ENCODE data around the gene LRBA. TPM values are rescaled to one million over a fixed set of nuclear protein-coding genes. Genes with fewer than 3 reads are reported as not detected.

LRBA gene
- total and polyA plus RNA-seq, 4 donors, result 8.2 to 69.8 (median 32.8) TPM

- TF ChIP-seq, protein P1, sequence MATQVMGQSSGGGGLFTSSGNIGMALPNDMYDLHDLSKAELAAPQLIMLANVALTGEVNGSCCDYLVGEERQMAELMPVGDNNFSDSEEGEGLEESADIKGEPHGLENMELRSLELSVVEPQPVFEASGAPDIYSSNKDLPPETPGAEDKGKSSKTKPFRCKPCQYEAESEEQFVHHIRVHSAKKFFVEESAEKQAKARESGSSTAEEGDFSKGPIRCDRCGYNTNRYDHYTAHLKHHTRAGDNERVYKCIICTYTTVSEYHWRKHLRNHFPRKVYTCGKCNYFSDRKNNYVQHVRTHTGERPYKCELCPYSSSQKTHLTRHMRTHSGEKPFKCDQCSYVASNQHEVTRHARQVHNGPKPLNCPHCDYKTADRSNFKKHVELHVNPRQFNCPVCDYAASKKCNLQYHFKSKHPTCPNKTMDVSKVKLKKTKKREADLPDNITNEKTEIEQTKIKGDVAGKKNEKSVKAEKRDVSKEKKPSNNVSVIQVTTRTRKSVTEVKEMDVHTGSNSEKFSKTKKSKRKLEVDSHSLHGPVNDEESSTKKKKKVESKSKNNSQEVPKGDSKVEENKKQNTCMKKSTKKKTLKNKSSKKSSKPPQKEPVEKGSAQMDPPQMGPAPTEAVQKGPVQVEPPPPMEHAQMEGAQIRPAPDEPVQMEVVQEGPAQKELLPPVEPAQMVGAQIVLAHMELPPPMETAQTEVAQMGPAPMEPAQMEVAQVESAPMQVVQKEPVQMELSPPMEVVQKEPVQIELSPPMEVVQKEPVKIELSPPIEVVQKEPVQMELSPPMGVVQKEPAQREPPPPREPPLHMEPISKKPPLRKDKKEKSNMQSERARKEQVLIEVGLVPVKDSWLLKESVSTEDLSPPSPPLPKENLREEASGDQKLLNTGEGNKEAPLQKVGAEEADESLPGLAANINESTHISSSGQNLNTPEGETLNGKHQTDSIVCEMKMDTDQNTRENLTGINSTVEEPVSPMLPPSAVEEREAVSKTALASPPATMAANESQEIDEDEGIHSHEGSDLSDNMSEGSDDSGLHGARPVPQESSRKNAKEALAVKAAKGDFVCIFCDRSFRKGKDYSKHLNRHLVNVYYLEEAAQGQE (IDR thresholded peaks at IDR 0.05), result no peak
- TF ChIP-seq, protein P2, sequence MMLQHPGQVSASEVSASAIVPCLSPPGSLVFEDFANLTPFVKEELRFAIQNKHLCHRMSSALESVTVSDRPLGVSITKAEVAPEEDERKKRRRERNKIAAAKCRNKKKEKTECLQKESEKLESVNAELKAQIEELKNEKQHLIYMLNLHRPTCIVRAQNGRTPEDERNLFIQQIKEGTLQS (IDR thresholded peaks at IDR 0.05), result no peak
- TF ChIP-seq CTCF (IDR thresholded peaks at IDR 0.05; ENCODE audit: low read depth, low read length, missing input control) (no peak), TAF1 (conservative IDR thresholded peaks at IDR 0.05) (no peak), HNF4G (IDR thresholded peaks at IDR 0.05) (no peak), FOXA2 (IDR thresholded peaks at IDR 0.05) (no peak), FOXA1 (IDR thresholded peaks at IDR 0.05) (no peak), JUND (IDR thresholded peaks at IDR 0.05) (no peak), SP1 (IDR thresholded peaks at IDR 0.05) (no peak), NR2F2 (IDR thresholded peaks at IDR 0.05) (no peak), YY1 (IDR thresholded peaks at IDR 0.05) (no peak), RXRA (IDR thresholded peaks at IDR 0.05) (no peak), HNF4A (conservative IDR thresholded peaks at IDR 0.05) (no peak), EGR1 (IDR thresholded peaks at IDR 0.05; ENCODE audit: low read depth in 2 of 2) (no peak), RAD21 (IDR thresholded peaks at IDR 0.05) (no peak), GABPA (IDR thresholded peaks at IDR 0.05 in 1 of 2, conservative IDR thresholded peaks at IDR 0.05 in 1 of 2) (no peak)
- TF ChIP-seq, protein P3, sequence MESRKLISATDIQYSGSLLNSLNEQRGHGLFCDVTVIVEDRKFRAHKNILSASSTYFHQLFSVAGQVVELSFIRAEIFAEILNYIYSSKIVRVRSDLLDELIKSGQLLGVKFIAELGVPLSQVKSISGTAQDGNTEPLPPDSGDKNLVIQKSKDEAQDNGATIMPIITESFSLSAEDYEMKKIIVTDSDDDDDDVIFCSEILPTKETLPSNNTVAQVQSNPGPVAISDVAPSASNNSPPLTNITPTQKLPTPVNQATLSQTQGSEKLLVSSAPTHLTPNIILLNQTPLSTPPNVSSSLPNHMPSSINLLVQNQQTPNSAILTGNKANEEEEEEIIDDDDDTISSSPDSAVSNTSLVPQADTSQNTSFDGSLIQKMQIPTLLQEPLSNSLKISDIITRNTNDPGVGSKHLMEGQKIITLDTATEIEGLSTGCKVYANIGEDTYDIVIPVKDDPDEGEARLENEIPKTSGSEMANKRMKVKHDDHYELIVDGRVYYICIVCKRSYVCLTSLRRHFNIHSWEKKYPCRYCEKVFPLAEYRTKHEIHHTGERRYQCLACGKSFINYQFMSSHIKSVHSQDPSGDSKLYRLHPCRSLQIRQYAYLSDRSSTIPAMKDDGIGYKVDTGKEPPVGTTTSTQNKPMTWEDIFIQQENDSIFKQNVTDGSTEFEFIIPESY (IDR thresholded peaks at IDR 0.05), result no peak
- TF ChIP-seq, protein P4, sequence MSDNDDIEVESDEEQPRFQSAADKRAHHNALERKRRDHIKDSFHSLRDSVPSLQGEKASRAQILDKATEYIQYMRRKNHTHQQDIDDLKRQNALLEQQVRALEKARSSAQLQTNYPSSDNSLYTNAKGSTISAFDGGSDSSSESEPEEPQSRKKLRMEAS (IDR thresholded peaks at IDR 0.05), result no peak
- no peak overlapping the region for H3K9ac ChIP-seq (ENCODE audit: low read depth in 1 of 2, low read length in 2 of 2)
- H3K36me3 ChIP-seq (ENCODE audit: control insufficient read depth in 4 of 4, insufficient read depth in 3 of 4, low read depth in 1 of 4, low read length in 3 of 4), result peaks cover 0 to 16% (median 7%) of the 10 kb centered on the region in 4 donors
- H3K4me3 ChIP-seq (ENCODE audit: low read depth in 1 of 3, low read length in 3 of 3), result no peak overlapping the region
- H3K27me3 ChIP-seq (ENCODE audit: control insufficient read depth in 4 of 4, insufficient read depth in 4 of 4, low read length in 3 of 4), result no peaks in the 10 kb centered on the region
- 91% methylated on average over 9 of the region's 9 CpGs for WGBS
- no peaks in the 10 kb centered on the region for H3K4me1 ChIP-seq (ENCODE audit: control insufficient read depth in 4 of 4, insufficient read depth in 4 of 4, low read length in 3 of 4)
- H3K27ac ChIP-seq (ENCODE audit: low read depth in 1 of 2, low read length in 2 of 2), result no peak overlapping the region
- DNase-seq (ENCODE audit: low spot score), result no peak
- H3K9me3 ChIP-seq (ENCODE audit: control insufficient read depth in 4 of 4, low read length in 3 of 4), result no peaks in the 10 kb centered on the region
These were observed 734.8 kb downstream of the LRBA start for GRCh38 chr4:150280081-150280895.

Measured in liver (tissue), 9 donors.